ENCODE results near the gene EBF3.

DNA sequence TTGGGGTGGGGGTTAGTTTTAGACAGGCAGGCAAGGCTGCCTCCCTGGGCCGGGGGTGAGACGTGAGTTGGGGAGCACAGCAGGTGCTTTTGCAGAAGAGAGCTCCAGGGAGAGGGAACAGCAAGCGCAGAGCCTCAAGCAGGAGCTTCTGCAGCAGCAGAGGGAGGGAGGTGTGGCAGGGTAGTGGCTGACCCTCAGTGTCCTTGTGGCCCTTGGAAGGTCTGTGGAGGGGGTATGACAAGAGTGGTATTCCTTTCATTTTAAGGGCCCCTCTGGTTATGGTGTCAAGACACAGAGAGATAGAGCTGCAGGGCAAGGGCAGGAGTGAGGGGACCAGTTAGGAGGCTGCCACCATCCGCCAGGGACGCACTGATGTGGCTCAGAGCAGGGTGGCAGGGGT is 138.9 kb downstream of the EBF3 start:
- TF ChIP-seq CTCF (IDR thresholded peaks at IDR 0.05) (no peak), POLR2A (IDR thresholded peaks at IDR 0.05) (no peak)
